ENCODE measurements around the gene SMAD4. TPM values are rescaled to one million over a fixed set of nuclear protein-coding genes. Genes with fewer than 3 reads are reported as not detected.

Gene SMAD4
- total and polyA plus RNA-seq, 2 donors: 25.3 to 85.0 TPM

DNA sequence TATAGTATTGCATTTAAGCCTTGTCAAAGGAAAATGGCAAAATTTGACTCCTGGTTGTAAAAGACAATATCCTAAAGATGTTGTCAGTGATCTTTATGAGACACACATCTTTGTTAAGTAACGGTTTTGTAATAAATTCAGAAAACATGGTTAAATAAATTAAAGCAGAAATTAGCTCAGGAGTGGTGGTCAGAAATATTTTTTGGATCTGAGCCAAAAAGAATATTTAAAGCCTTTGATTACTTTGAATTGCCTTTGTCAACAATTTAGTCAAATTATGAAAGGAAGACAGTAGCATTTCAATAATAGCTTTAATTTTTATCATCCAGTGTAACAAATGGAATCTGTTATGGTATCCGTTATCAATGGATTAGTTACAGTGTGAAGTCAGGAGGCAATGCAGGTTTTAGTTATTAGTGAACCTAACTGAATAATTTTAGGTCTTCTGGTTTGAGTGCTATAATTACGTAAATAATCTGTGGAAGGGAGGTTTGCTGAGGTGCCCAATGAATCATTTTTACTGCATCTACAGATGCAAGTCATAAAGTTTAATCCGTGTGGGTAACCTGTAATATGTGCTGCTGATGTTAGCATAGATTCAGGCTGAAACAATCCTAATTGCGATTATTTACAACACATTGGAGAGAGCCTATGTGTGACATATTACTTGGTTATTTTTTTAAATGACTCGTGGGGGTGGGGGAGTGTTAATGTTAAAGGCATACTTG lies 42.7 kb downstream of the SMAD4 start:
- 98% methylated on average over 6 of the region's 6 CpGs for WGBS
- H3K4me3 ChIP-seq (ENCODE audit: low read length in 2 of 2): no peak overlapping the region
- H3K9me3 ChIP-seq (ENCODE audit: control insufficient read depth in 2 of 2, insufficient read depth in 1 of 2, low read length in 1 of 2): no peaks in the 10 kb centered on the region
- no peaks in the 10 kb centered on the region for H3K4me1 ChIP-seq (ENCODE audit: control insufficient read depth in 2 of 2, insufficient read depth in 2 of 2, low read length in 2 of 2)
- DNase-seq (ENCODE audit: low read depth in 6 of 9, low spot score in 9 of 9): no peak
- H3K36me3 ChIP-seq (ENCODE audit: control insufficient read depth in 2 of 2, insufficient read depth in 2 of 2, low read length in 1 of 2): peaks cover 8 to 37% of the 10 kb centered on the region in 2 donors
- H3K27me3 ChIP-seq (ENCODE audit: control insufficient read depth in 2 of 2, insufficient read depth in 1 of 2, low read length in 1 of 2): no peaks in the 10 kb centered on the region
- no peak overlapping the region for H3K27ac ChIP-seq (ENCODE audit: low read depth in 1 of 2, low read length in 1 of 2)

DNA sequence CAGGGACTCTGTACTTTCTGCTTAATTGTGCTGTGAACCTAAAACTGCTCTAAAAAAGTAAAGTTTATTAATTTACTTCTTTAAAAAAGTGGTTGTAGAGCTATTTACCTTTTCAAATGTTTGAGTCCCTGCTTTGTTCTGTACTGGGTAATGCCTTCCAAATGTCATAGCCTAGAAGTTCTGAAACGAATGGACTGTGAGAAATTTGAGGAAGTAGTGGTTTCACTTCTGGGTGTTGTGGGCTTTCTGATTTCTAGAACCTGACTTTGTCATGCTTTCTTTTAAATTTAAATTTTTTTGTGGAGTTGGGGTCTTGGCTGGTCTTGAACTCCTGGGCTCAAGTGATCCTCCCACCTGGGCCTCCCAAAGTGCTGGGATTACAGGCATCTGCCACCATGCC lies 44.6 kb downstream of the SMAD4 start:
- no peaks in the 10 kb centered on the region for H3K4me1 ChIP-seq (ENCODE audit: control insufficient read depth in 2 of 2, insufficient read depth in 2 of 2, low read length in 2 of 2)
- H3K9me3 ChIP-seq (ENCODE audit: control insufficient read depth in 2 of 2, insufficient read depth in 1 of 2, low read length in 1 of 2): no peaks in the 10 kb centered on the region
- H3K36me3 ChIP-seq (ENCODE audit: control insufficient read depth in 2 of 2, insufficient read depth in 2 of 2, low read length in 1 of 2): peaks cover 11 to 39% of the 10 kb centered on the region in 2 donors
- WGBS: 14% methylated on average over 1 of the region's 1 CpG
- DNase-seq (ENCODE audit: low read depth in 6 of 9, low spot score in 9 of 9): peak in 1 of 9 donors; percentile 13
- H3K27ac ChIP-seq (ENCODE audit: low read depth in 1 of 2, low read length in 1 of 2): no peak overlapping the region
- H3K27me3 ChIP-seq (ENCODE audit: control insufficient read depth in 2 of 2, insufficient read depth in 1 of 2, low read length in 1 of 2): no peaks in the 10 kb centered on the region
- no peak overlapping the region for H3K4me3 ChIP-seq (ENCODE audit: low read length in 2 of 2)

DNA sequence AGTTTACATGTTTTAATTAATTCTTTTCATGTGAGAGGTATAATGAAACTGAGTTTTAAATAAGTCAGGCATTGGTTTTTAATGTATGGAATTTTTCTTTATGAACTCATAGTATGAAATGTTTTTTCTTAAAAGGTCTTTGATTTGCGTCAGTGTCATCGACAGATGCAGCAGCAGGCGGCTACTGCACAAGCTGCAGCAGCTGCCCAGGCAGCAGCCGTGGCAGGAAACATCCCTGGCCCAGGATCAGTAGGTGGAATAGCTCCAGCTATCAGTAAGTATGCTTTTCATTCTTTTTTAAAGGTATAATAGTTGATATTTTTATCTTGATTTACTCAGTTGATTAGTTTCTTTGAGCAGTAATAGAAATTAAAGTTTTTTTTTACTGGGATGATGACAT lies 46.5 kb downstream of the SMAD4 start:
- Histone ChIP-seq H3K9me3 (ENCODE audit: control insufficient read depth in 2 of 2, insufficient read depth in 1 of 2, low read length in 1 of 2) (no peaks in the 10 kb centered on the region), H3K36me3 (ENCODE audit: control insufficient read depth in 2 of 2, insufficient read depth in 2 of 2, low read length in 1 of 2) (peaks cover 7 to 42% of the 10 kb centered on the region in 2 donors), H3K4me1 (ENCODE audit: control insufficient read depth in 2 of 2, insufficient read depth in 2 of 2, low read length in 2 of 2) (no peaks in the 10 kb centered on the region), H3K27ac (ENCODE audit: low read depth in 1 of 2, low read length in 1 of 2) (no peak overlapping the region), H3K27me3 (ENCODE audit: control insufficient read depth in 2 of 2, insufficient read depth in 1 of 2, low read length in 1 of 2) (no peaks in the 10 kb centered on the region), H3K4me3 (ENCODE audit: low read length in 2 of 2) (no peak overlapping the region)
- DNase-seq (ENCODE audit: low read depth in 6 of 9, low spot score in 9 of 9): no peak
- WGBS: 92% methylated on average over 4 of the region's 4 CpGs

DNA sequence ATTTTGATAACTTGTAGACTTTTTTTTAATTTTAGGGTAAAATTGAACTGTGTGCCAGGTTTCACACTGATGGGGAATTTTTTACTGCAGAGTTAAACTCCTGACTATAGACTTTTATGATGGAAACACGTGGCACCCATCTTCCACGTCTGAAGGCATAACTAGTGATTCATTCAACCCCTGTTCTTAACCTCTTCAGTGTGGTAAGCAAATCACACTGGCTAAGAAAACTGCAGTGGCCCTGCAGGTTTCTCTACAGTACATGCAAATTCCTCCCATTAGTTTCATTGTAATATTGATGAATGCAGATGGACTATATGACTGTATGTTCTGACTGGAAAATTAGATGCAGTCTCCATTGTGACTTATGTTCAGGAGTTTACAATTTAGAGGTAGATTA lies 47.2 kb downstream of the SMAD4 start:
- Histone ChIP-seq H3K36me3 (ENCODE audit: control insufficient read depth in 2 of 2, insufficient read depth in 2 of 2, low read length in 1 of 2) (peaks cover 7 to 48% of the 10 kb centered on the region in 2 donors), H3K9me3 (ENCODE audit: control insufficient read depth in 2 of 2, insufficient read depth in 1 of 2, low read length in 1 of 2) (no peaks in the 10 kb centered on the region), H3K27me3 (ENCODE audit: control insufficient read depth in 2 of 2, insufficient read depth in 1 of 2, low read length in 1 of 2) (no peaks in the 10 kb centered on the region), H3K27ac (ENCODE audit: low read depth in 1 of 2, low read length in 1 of 2) (no peak overlapping the region), H3K4me1 (ENCODE audit: control insufficient read depth in 2 of 2, insufficient read depth in 2 of 2, low read length in 2 of 2) (no peaks in the 10 kb centered on the region), H3K4me3 (ENCODE audit: low read length in 2 of 2) (no peak overlapping the region)
- 94% methylated on average over 2 of the region's 2 CpGs for WGBS
- DNase-seq (ENCODE audit: low read depth in 6 of 9, low spot score in 9 of 9): no peak

DNA sequence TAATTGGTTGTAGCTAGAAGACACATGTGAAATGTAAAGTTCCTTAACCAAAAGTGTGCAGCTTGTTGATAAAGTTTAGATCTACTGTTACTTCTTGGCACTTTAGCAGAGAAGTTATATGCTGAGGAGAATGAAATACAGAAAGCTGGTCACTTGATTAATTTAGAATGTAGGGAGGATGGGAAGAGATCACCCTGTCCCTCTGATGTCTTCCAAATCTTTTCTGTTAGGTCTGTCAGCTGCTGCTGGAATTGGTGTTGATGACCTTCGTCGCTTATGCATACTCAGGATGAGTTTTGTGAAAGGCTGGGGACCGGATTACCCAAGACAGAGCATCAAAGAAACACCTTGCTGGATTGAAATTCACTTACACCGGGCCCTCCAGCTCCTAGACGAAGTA lies 48.0 kb downstream of the SMAD4 start:
- Histone ChIP-seq H3K27me3 (ENCODE audit: control insufficient read depth in 2 of 2, insufficient read depth in 1 of 2, low read length in 1 of 2) (no peaks in the 10 kb centered on the region), H3K4me1 (ENCODE audit: control insufficient read depth in 2 of 2, insufficient read depth in 2 of 2, low read length in 2 of 2) (no peaks in the 10 kb centered on the region), H3K27ac (ENCODE audit: low read depth in 1 of 2, low read length in 1 of 2) (no peak overlapping the region), H3K9me3 (ENCODE audit: control insufficient read depth in 2 of 2, insufficient read depth in 1 of 2, low read length in 1 of 2) (no peaks in the 10 kb centered on the region), H3K36me3 (ENCODE audit: control insufficient read depth in 2 of 2, insufficient read depth in 2 of 2, low read length in 1 of 2) (peaks cover 7 to 56% of the 10 kb centered on the region in 2 donors), H3K4me3 (ENCODE audit: low read length in 2 of 2) (no peak overlapping the region)
- DNase-seq (ENCODE audit: low read depth in 6 of 9, low spot score in 9 of 9): no peak
- WGBS: 98% methylated on average over 5 of the region's 5 CpGs

DNA sequence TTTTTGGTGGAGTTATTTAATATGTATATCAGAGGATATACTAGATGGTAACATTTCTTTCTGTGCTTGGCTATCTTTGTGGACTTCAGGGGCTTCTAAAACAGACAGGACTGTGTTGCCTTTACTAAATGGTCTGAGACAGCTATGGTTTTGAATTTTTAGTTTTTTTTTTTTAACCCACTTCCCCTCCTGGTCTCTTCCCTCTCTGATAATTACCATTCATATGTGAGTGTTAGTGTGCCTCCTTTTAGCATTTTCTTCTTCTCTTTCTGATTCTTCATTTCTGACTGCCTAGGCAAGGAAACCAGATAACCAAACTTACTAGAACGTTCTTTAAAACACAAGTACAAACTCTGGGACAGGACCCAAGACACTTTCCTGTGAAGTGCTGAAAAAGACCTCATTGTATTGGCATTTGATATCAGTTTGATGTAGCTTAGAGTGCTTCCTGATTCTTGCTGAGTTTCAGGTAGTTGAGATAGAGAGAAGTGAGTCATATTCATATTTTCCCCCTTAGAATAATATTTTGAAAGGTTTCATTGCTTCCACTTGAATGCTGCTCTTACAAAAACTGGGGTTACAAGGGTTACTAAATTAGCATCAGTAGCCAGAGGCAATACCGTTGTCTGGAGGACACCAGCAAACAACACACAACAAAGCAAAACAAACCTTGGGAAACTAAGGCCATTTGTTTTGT lies 52.7 kb downstream of the SMAD4 start:
- WGBS: 87% methylated on average over 2 of the region's 2 CpGs
- no peak overlapping the region for H3K4me3 ChIP-seq (ENCODE audit: low read length in 2 of 2)
- no peak for DNase-seq (ENCODE audit: low read depth in 6 of 9, low spot score in 9 of 9)
- peaks cover 10 to 58% of the 10 kb centered on the region in 2 donors for H3K36me3 ChIP-seq (ENCODE audit: control insufficient read depth in 2 of 2, insufficient read depth in 2 of 2, low read length in 1 of 2)
- H3K4me1 ChIP-seq (ENCODE audit: control insufficient read depth in 2 of 2, insufficient read depth in 2 of 2, low read length in 2 of 2): no peaks in the 10 kb centered on the region
- no peaks in the 10 kb centered on the region for H3K9me3 ChIP-seq (ENCODE audit: control insufficient read depth in 2 of 2, insufficient read depth in 1 of 2, low read length in 1 of 2)
- H3K27me3 ChIP-seq (ENCODE audit: control insufficient read depth in 2 of 2, insufficient read depth in 1 of 2, low read length in 1 of 2): no peaks in the 10 kb centered on the region
- H3K27ac ChIP-seq (ENCODE audit: low read depth in 1 of 2, low read length in 1 of 2): no peak overlapping the region

DNA sequence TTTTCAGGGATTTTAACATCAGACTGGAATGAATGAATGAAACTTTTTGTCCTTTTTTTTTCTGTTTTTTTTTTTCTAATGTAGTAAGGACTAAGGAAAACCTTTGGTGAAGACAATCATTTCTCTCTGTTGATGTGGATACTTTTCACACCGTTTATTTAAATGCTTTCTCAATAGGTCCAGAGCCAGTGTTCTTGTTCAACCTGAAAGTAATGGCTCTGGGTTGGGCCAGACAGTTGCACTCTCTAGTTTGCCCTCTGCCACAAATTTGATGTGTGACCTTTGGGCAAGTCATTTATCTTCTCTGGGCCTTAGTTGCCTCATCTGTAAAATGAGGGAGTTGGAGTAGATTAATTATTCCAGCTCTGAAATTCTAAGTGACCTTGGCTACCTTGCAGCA lies 53.4 kb downstream of the SMAD4 start:
- no peaks in the 10 kb centered on the region for H3K9me3 ChIP-seq (ENCODE audit: control insufficient read depth in 2 of 2, insufficient read depth in 1 of 2, low read length in 1 of 2)
- 96% methylated on average over 1 of the region's 1 CpG for WGBS
- peaks cover 7 to 52% of the 10 kb centered on the region in 2 donors for H3K36me3 ChIP-seq (ENCODE audit: control insufficient read depth in 2 of 2, insufficient read depth in 2 of 2, low read length in 1 of 2)

DNA sequence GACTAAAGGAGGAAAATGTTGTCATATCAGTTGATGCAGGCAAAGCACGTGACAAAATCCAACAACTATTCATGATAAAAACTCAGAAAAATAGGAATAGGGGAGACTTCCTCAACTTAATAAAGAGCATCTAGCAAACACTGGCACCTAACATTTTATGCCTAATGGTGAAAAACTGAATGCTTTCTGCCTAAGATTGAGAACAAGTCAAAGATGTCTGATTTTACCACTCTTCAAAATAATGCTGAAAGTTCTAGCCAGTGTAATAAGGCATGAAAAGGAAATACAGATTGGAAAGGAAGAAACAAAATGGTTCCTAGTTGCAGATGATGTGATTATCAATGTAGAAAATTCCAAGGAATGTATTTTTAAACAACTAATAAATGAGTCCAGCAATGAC lies 58.4 kb downstream of the SMAD4 start:
- no peaks in the 10 kb centered on the region for H3K9me3 ChIP-seq (ENCODE audit: control insufficient read depth in 2 of 2, insufficient read depth in 1 of 2, low read length in 1 of 2)
- H3K27ac ChIP-seq (ENCODE audit: low read depth in 1 of 2, low read length in 1 of 2): no peak overlapping the region
- no peak for DNase-seq (ENCODE audit: low read depth in 6 of 9, low spot score in 9 of 9)
- no peak overlapping the region for H3K4me3 ChIP-seq (ENCODE audit: low read length in 2 of 2)
- H3K4me1 ChIP-seq (ENCODE audit: control insufficient read depth in 2 of 2, insufficient read depth in 2 of 2, low read length in 2 of 2): no peaks in the 10 kb centered on the region
- H3K27me3 ChIP-seq (ENCODE audit: control insufficient read depth in 2 of 2, insufficient read depth in 1 of 2, low read length in 1 of 2): no peaks in the 10 kb centered on the region
- 95% methylated on average over 1 of the region's 1 CpG for WGBS
- H3K36me3 ChIP-seq (ENCODE audit: control insufficient read depth in 2 of 2, insufficient read depth in 2 of 2, low read length in 1 of 2): peaks cover 7 to 22% of the 10 kb centered on the region in 2 donors

More for the DNA sequence above, 53.4 kb downstream of the SMAD4 start:
- Histone ChIP-seq H3K4me1 (ENCODE audit: control insufficient read depth in 2 of 2, insufficient read depth in 2 of 2, low read length in 2 of 2) (no peaks in the 10 kb centered on the region), H3K27ac (ENCODE audit: low read depth in 1 of 2, low read length in 1 of 2) (no peak overlapping the region), H3K4me3 (ENCODE audit: low read length in 2 of 2) (no peak overlapping the region), H3K27me3 (ENCODE audit: control insufficient read depth in 2 of 2, insufficient read depth in 1 of 2, low read length in 1 of 2) (no peaks in the 10 kb centered on the region)
- DNase-seq (ENCODE audit: low read depth in 6 of 9, low spot score in 9 of 9): no peak

DNA sequence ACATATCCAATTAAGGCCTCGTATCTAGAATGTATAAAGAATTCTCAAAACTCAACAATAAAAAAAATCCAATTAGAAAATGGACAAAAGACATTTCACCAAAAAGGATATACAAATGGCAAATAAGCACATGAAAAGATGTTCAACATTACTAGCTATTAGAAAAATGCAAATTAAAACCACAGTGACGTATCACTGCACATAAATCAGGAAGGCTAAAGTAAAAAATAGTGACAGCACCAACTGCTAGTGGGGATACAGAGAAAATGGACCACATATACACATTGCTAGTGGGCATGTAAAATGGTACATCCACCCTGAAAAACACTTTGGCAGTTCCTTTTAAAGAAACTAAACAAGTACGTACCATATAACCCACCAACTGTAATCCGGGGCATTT lies 59.7 kb downstream of the SMAD4 start:
- Histone ChIP-seq H3K27me3 (ENCODE audit: control insufficient read depth in 2 of 2, insufficient read depth in 1 of 2, low read length in 1 of 2) (no peaks in the 10 kb centered on the region), H3K36me3 (ENCODE audit: control insufficient read depth in 2 of 2, insufficient read depth in 2 of 2, low read length in 1 of 2) (peaks cover 4 to 11% of the 10 kb centered on the region in 2 donors), H3K27ac (ENCODE audit: low read depth in 1 of 2, low read length in 1 of 2) (no peak overlapping the region), H3K4me1 (ENCODE audit: control insufficient read depth in 2 of 2, insufficient read depth in 2 of 2, low read length in 2 of 2) (no peaks in the 10 kb centered on the region), H3K9me3 (ENCODE audit: control insufficient read depth in 2 of 2, insufficient read depth in 1 of 2, low read length in 1 of 2) (no peaks in the 10 kb centered on the region), H3K4me3 (ENCODE audit: low read length in 2 of 2) (no peak overlapping the region)
- 96% methylated on average over 4 of the region's 4 CpGs for WGBS
- no peak for DNase-seq (ENCODE audit: low read depth in 6 of 9, low spot score in 9 of 9)
